ENCODE measurements around the gene SPATA32. TPM values are rescaled to one million over a fixed set of nuclear protein-coding genes. Genes with fewer than 3 reads are reported as not detected.
A peak's percentile ranks its signal among the peaks of the same experiment; 100 is the strongest.

The SPATA32 gene
- total RNA-seq, 1 donor, result not detected

GRCh38 chr17:45225964-45226530, 35.8 kb downstream of the SPATA32 start:
- H3K4me3 ChIP-seq (ENCODE audit: low read depth, low read length), result no peak overlapping the region
- TF ChIP-seq CTCF (IDR thresholded peaks at IDR 0.05; ENCODE audit: insufficient read depth, low read depth, low read length), result no peak
- peak; percentile 33 for DNase-seq (ENCODE audit: low read depth)

DNA sequence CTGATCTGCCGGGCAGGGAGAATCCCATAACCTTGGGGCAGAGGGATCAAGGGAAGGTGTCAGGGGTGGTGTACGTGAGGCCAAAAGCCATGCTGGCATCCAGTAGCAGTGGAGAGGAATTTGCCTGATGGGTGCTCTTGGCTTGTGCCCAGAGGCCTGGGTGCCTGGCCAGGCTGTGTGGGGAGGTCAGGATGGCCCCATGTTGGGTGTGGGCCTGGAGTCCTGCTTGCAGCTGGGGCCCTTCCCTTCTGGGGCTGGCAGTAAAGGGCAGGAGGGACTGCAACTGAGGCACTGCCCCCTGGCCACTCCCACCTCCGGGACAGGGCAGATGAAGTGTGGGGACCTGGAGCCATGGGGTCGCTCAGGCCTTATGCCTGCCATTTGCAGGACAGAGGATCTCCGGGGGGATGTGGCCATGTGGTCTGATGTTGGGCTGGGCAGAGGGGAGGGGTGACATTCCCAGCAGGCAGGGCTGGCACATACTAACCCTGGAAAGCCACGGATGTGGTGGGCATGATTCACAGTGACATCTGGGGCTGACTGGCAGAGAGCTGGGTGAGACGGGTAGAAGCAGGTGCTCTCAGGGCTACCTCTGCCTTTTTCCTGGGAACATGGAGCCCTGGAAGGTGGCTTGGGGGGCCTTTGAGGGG, 36.7 kb downstream of the SPATA32 start:
- DNase-seq (ENCODE audit: low read depth), result no peak
- TF ChIP-seq CTCF (IDR thresholded peaks at IDR 0.05; ENCODE audit: insufficient read depth, low read depth, low read length), result no peak
- H3K4me3 ChIP-seq (ENCODE audit: low read depth, low read length), result no peak overlapping the region

DNA sequence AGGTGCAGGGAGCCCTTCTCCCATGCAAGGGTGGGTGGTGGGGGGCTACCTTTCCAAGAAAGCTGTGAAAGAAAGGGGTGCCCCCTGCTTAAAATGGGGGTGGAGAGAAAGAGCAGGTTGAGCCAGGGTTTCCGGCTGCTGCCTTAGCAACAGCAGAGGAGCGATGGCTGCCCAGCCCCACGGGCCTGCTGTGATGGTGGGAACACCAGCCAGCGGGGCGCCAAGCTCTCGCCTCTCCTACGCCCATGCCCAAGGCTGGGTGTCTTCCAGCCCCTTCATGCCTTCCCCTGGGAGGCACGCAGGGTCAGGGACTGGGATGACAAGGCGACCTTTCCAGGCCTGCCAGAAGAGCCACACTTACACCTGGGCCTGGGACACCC, 37.2 kb downstream of the SPATA32 start:
- no peak for DNase-seq (ENCODE audit: low read depth)
- no peak overlapping the region for H3K4me3 ChIP-seq (ENCODE audit: low read depth, low read length)
- TF ChIP-seq CTCF (IDR thresholded peaks at IDR 0.05; ENCODE audit: insufficient read depth, low read depth, low read length), result no peak

GRCh38 chr17:45223539-45224528, 38.1 kb downstream of the SPATA32 start:
- no peak for DNase-seq (ENCODE audit: low read depth)
- no peak overlapping the region for H3K4me3 ChIP-seq (ENCODE audit: low read depth, low read length)
- no peak for TF ChIP-seq CTCF (IDR thresholded peaks at IDR 0.05; ENCODE audit: insufficient read depth, low read depth, low read length)

- TF ChIP-seq CTCF (IDR thresholded peaks at IDR 0.05; ENCODE audit: insufficient read depth, low read depth, low read length), result no peak
- DNase-seq (ENCODE audit: low read depth), result no peak
- peak overlapping the region; percentile 71 for H3K4me3 ChIP-seq (ENCODE audit: low read depth, low read length)
These were observed 38.8 kb downstream of the SPATA32 start for GRCh38 chr17:45222996-45223538.

GRCh38 chr17:45222289-45222995, 39.5 kb downstream of the SPATA32 start:
- H3K4me3 ChIP-seq (ENCODE audit: low read depth, low read length), result peak overlapping the region; percentile 71

More at GRCh38 chr17:45222289-45222995, 39.5 kb downstream of the SPATA32 start:
- TF ChIP-seq CTCF (IDR thresholded peaks at IDR 0.05; ENCODE audit: insufficient read depth, low read depth, low read length), result no peak
- no peak for DNase-seq (ENCODE audit: low read depth)
